Breast epithelium (tissue), 3 donors: ENCODE measurements around the gene GRIK3.

ENCODE experiments used
- CTCF ChIP-seq, 3 donors: fragments of 450-650 bp; IDR thresholded peaks; one replicate each; pipeline ENCODE4 v1.5.1; 2016 to 2017; ENCODE audit warnings: antibody characterized with exemption in 3 of 3, mild to moderate bottlenecking in 3 of 3, moderate library complexity in 3 of 3
- POLR2AphosphoS5 ChIP-seq, 3 donors: sonication (generic); formaldehyde crosslinking; IDR thresholded peaks; one replicate each; pipeline ENCODE4 v1.6.1; 2017; ENCODE audit warnings: antibody characterized with exemption in 3 of 3

- TF ChIP-seq CTCF (IDR thresholded peaks at IDR 0.05) (no peak), POLR2AphosphoS5 (IDR thresholded peaks at IDR 0.05) (no peak)
Observed at GRCh38 chr1:36814774-36815173, 219.5 kb downstream of the GRIK3 start.
